Panc1 (cell line): Measurements from ENCODE around the gene KCNIP3. TPM values are rescaled to one million over a fixed set of nuclear protein-coding genes. Genes with fewer than 3 reads are reported as not detected.

ENCODE experiments used
- ATAC-seq: fragments of 200-7000 bp; cut with Tn5 transposase; 2 replicates; pipeline ENCODE4 v1.9.1; 2020; ENCODE audit warnings: mild to moderate bottlenecking, moderate library complexity
- BruUV-seq: library from RNA; stranded (reverse); fragments of 400-500 nt; replicated peaks from 2 replicates; lab custom pipeline; 2021; lab: Mats Ljungman, UMichigan
- CTCF ChIA-PET: fragments of 300-600 bp; sonication (Branson Sonifier 250); formaldehyde crosslinking; loops from one replicate; lab custom pipeline; 2022; ENCODE audit warnings: antibody characterized with exemption; lab: Charles Lee
- POLR2A ChIA-PET: fragments of 300-600 bp; sonication (Branson Sonifier 250); formaldehyde crosslinking; loops from one replicate; lab custom pipeline; 2022; ENCODE audit warnings: antibody characterized with exemption; lab: Charles Lee
- DNase-seq: peaks from one replicate; pipeline ENCODE4 v3.0.0-alpha.2; 2010; ENCODE audit warnings: low read depth, low spot score
- H3K27ac ChIP-seq: 2 replicates; pipeline ENCODE4 v1.5.1; 2011; ENCODE audit warnings: mild to moderate bottlenecking, low read length, inconsistent platforms
- H3K27me3 ChIP-seq: fragments of 200-500 bp; sonication (Bioruptor generic); 2 replicates; pipeline ENCODE4 v1.6.0; 2014; ENCODE audit warnings: low read length, inconsistent platforms; ENCODE audit not compliant: control insufficient read depth, insufficient read depth
- H3K36me3 ChIP-seq: fragments of 200-500 bp; sonication (Bioruptor generic); 2 replicates; pipeline ENCODE4 v1.5.1; 2014; ENCODE audit warnings: inconsistent platforms, mild to moderate bottlenecking, low read length, moderate library complexity; ENCODE audit not compliant: control insufficient read depth, insufficient read depth
- H3K4me1 ChIP-seq: 2 replicates; pipeline ENCODE4 v1.5.1; 2011; ENCODE audit warnings: inconsistent platforms, mild to moderate bottlenecking, low read length, moderate library complexity; ENCODE audit not compliant: control insufficient read depth, insufficient read depth
- H3K4me3 ChIP-seq, 2 experiments: 2 replicates each; pipeline ENCODE4 v1.5.1; 2011 to 2012; ENCODE audit warnings: low read depth in 2 of 2, low read length in 2 of 2, mild to moderate bottlenecking in 2 of 2, inconsistent platforms in 1 of 2, moderate library complexity in 1 of 2
- H3K9me3 ChIP-seq: fragments of 200-500 bp; sonication (Bioruptor generic); 2 replicates; pipeline ENCODE4 v1.5.1; 2014; ENCODE audit warnings: low read depth, mild to moderate bottlenecking, inconsistent platforms, low read length, moderate library complexity; ENCODE audit not compliant: control insufficient read depth, insufficient read depth
- CTCF ChIP-seq: fragments of 450-650 bp; IDR thresholded peaks from 2 replicates; pipeline ENCODE4 v1.5.1; 2017; ENCODE audit warnings: mild to moderate bottlenecking
- POLR2AphosphoS5 ChIP-seq: IDR thresholded peaks from 2 replicates; pipeline ENCODE4 v1.6.1; 2012; ENCODE audit warnings: mild to moderate bottlenecking, low read depth, low read length, moderate library complexity
- SIN3A ChIP-seq: IDR thresholded peaks from 2 replicates; pipeline ENCODE4 v1.6.1; 2012; ENCODE audit warnings: low read depth, mild to moderate bottlenecking, low read length, moderate library complexity, borderline replicate concordance; ENCODE audit not compliant: insufficient read depth
- TCF7L2 ChIP-seq: IDR thresholded peaks from 2 replicates; pipeline ENCODE4 v1.6.1; 2011; ENCODE audit warnings: mild to moderate bottlenecking, low read depth, low read length, inconsistent platforms
- in situ Hi-C: cut with HindIII; loops from 2 replicates; pipeline ENCODE4 v1.10.0; 2016; ENCODE audit warnings: low sequenced_read_pairs, low pct_unique_long_range_greater_than_20kb
- intact Hi-C: fragments of 100-400 bp; cut with micrococcal nuclease; formaldehyde crosslinking; loops from one replicate; pipeline ENCODE4 v1.10.0; 2022; ENCODE audit not compliant: unreplicated experiment
- total RNA-seq: library from RNA; stranded (reverse); gene quantifications from one replicate; pipeline ENCODE4 v1.2.1, GENCODE V29; 2021; ENCODE audit not compliant: unreplicated experiment
- TF ChIP-seq, protein P1 (sequence below), 2 experiments: IDR thresholded peaks; 2 replicates each; pipeline ENCODE4 v1.6.1; 2011 to 2012; ENCODE audit warnings: low read depth in 2 of 2, control low read depth in 1 of 2, low read length in 1 of 2, mild to moderate bottlenecking in 1 of 2, moderate library complexity in 1 of 2; ENCODE audit not compliant: insufficient read depth in 1 of 2

KCNIP3 gene
- total RNA-seq, 1 experiment from 2014 or later: 17.5 TPM

- ATAC-seq (no peak), DNase-seq (no peak)
- TF ChIP-seq CTCF (no peak), SIN3A (no peak), POLR2AphosphoS5 (no peak), TCF7L2 (no peak)
- TF ChIP-seq, protein P1, sequence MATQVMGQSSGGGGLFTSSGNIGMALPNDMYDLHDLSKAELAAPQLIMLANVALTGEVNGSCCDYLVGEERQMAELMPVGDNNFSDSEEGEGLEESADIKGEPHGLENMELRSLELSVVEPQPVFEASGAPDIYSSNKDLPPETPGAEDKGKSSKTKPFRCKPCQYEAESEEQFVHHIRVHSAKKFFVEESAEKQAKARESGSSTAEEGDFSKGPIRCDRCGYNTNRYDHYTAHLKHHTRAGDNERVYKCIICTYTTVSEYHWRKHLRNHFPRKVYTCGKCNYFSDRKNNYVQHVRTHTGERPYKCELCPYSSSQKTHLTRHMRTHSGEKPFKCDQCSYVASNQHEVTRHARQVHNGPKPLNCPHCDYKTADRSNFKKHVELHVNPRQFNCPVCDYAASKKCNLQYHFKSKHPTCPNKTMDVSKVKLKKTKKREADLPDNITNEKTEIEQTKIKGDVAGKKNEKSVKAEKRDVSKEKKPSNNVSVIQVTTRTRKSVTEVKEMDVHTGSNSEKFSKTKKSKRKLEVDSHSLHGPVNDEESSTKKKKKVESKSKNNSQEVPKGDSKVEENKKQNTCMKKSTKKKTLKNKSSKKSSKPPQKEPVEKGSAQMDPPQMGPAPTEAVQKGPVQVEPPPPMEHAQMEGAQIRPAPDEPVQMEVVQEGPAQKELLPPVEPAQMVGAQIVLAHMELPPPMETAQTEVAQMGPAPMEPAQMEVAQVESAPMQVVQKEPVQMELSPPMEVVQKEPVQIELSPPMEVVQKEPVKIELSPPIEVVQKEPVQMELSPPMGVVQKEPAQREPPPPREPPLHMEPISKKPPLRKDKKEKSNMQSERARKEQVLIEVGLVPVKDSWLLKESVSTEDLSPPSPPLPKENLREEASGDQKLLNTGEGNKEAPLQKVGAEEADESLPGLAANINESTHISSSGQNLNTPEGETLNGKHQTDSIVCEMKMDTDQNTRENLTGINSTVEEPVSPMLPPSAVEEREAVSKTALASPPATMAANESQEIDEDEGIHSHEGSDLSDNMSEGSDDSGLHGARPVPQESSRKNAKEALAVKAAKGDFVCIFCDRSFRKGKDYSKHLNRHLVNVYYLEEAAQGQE (IDR thresholded peaks at IDR 0.05; ENCODE audit: insufficient read depth in 1 of 2, low read depth in 2 of 2, low read length in 1 of 2): no peak
- ChIA-PET POLR2A (no interaction called here), CTCF (interaction anchor here (0.7 kb wide), 1 partner anchor 302 kb away, joined by 7 read pairs; no protein-coding TSS in a partner anchor)
- intact Hi-C loops (no loop called here), in situ Hi-C loops (no loop called here)
- H3K27ac ChIP-seq: no peak overlapping the region
- no peaks in the 10 kb centered on the region for H3K9me3 ChIP-seq
- BruUV-seq: no TSS peak
- H3K27me3 ChIP-seq: no peaks in the 10 kb centered on the region
- H3K4me3 ChIP-seq: no peak overlapping the region
- H3K4me1 ChIP-seq: peaks cover 19% of the 10 kb centered on the region
- H3K36me3 ChIP-seq: no peaks in the 10 kb centered on the region
Observed at GRCh38 chr2:95343429-95344214, 46.5 kb downstream of the KCNIP3 start.

DNA sequence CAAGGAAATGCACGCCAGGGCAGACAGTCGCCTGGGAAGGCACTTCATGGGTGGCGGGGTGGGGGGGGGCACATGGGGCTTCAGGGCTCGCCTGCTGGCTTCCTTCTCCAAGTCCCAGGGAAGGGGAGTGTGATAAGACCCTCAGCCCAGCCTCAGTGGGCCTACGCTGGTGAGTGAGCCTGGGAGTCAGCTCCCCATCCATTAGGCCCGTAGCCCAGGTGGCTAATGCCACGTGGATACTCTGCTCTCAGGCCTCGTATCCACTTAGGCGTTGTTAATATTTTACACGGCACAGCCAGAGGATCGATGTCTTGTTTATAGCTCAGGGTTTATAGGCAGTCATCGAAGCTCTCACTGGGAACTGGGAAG lies 47.1 kb downstream of the KCNIP3 start:
- ATAC-seq (no peak), DNase-seq (no peak)
- no peaks in the 10 kb centered on the region for H3K36me3 ChIP-seq
- no peak overlapping the region for H3K4me3 ChIP-seq
- BruUV-seq: no TSS peak
- in situ Hi-C loops (no loop called here), intact Hi-C loops (no loop called here)
- no peaks in the 10 kb centered on the region for H3K9me3 ChIP-seq
- ChIA-PET POLR2A (no interaction called here), CTCF (interaction anchor here (0.7 to 1.0 kb wide), 2 partner anchors 170 to 302 kb away, joined by 3 to 7 read pairs; no protein-coding TSS in a partner anchor)
- no peak overlapping the region for H3K27ac ChIP-seq
- TF ChIP-seq TCF7L2: no peak
- TF ChIP-seq CTCF: no peak
- TF ChIP-seq POLR2AphosphoS5: no peak
- TF ChIP-seq, protein P1 (IDR thresholded peaks at IDR 0.05; ENCODE audit: insufficient read depth in 1 of 2, low read depth in 2 of 2, low read length in 1 of 2): no peak
- no peak for TF ChIP-seq SIN3A
- peaks cover 19% of the 10 kb centered on the region for H3K4me1 ChIP-seq
- H3K27me3 ChIP-seq: no peaks in the 10 kb centered on the region
